Measurements from ENCODE around the gene NAXD. TPM values are rescaled to one million over a fixed set of nuclear protein-coding genes. Genes with fewer than 3 reads are reported as not detected.

The NAXD gene
- total RNA-seq, 2 donors from 2014 or later, result 36.2 to 71.6 TPM

- no peak for DNase-seq (ENCODE audit: low spot score)
- no peaks in the 10 kb centered on the region for H3K9me3 ChIP-seq
- no peaks in the 10 kb centered on the region for H3K36me3 ChIP-seq
- H3K27me3 ChIP-seq (replicated peaks; ENCODE audit: insufficient read depth), result no peaks in the 10 kb centered on the region
- no peak overlapping the region for H3K27ac ChIP-seq
- WGBS, result 78% methylated on average over 7 of the region's 7 CpGs
- no peaks in the 10 kb centered on the region for H3K4me1 ChIP-seq (replicated peaks)
- TF ChIP-seq POLR2A (IDR thresholded peaks at IDR 0.05) (no peak), CTCF (IDR thresholded peaks at IDR 0.05) (no peak), POLR2AphosphoS5 (IDR thresholded peaks at IDR 0.05) (no peak)
- no peak overlapping the region for H3K4me3 ChIP-seq
- intact Hi-C loops (cut with DNase I), result no loop called here
Observed at GRCh38 chr13:110576070-110576394, 39.3 kb upstream of the NAXD start.

- no peak overlapping the region for H3K4me3 ChIP-seq
- DNase-seq (ENCODE audit: low spot score), result no peak
- H3K9me3 ChIP-seq, result no peaks in the 10 kb centered on the region
- H3K36me3 ChIP-seq, result no peaks in the 10 kb centered on the region
- intact Hi-C loops (cut with DNase I), result no loop called here
- no peak overlapping the region for H3K27ac ChIP-seq
- 77% methylated on average over 11 of the region's 11 CpGs for WGBS
- no peak for TF ChIP-seq CTCF (IDR thresholded peaks at IDR 0.05)
- no peak for TF ChIP-seq POLR2A (IDR thresholded peaks at IDR 0.05)
- TF ChIP-seq POLR2AphosphoS5 (IDR thresholded peaks at IDR 0.05), result no peak
- H3K4me1 ChIP-seq (replicated peaks), result no peaks in the 10 kb centered on the region
- no peaks in the 10 kb centered on the region for H3K27me3 ChIP-seq (replicated peaks; ENCODE audit: insufficient read depth)
Observed at GRCh38 chr13:110576736-110577476, 38.4 kb upstream of the NAXD start.

- intact Hi-C loops (cut with DNase I), result no loop called here
- no peak for TF ChIP-seq CTCF (IDR thresholded peaks at IDR 0.05)
- TF ChIP-seq POLR2A (IDR thresholded peaks at IDR 0.05), result no peak
- no peak for TF ChIP-seq POLR2AphosphoS5 (IDR thresholded peaks at IDR 0.05)
Observed at GRCh38 chr13:110578363-110578762, 37.0 kb upstream of the NAXD start.

GRCh38 chr13:110580800-110581199 lies 34.5 kb upstream of the NAXD start:
- intact Hi-C loops (cut with DNase I), result no loop called here
- Histone ChIP-seq H3K4me1 (replicated peaks) (no peaks in the 10 kb centered on the region), H3K36me3 (no peaks in the 10 kb centered on the region), H3K4me3 (no peak overlapping the region), H3K27me3 (replicated peaks; ENCODE audit: insufficient read depth) (no peaks in the 10 kb centered on the region), H3K27ac (no peak overlapping the region), H3K9me3 (no peaks in the 10 kb centered on the region)
- TF ChIP-seq POLR2A (IDR thresholded peaks at IDR 0.05), result no peak
- no peak for TF ChIP-seq POLR2AphosphoS5 (IDR thresholded peaks at IDR 0.05)
- TF ChIP-seq CTCF (IDR thresholded peaks at IDR 0.05), result no peak
- 63% methylated on average over 2 of the region's 2 CpGs for WGBS
- no peak for DNase-seq (ENCODE audit: low spot score)

More at GRCh38 chr13:110578363-110578762, 37.0 kb upstream of the NAXD start:
- no peaks in the 10 kb centered on the region for H3K9me3 ChIP-seq
- no peaks in the 10 kb centered on the region for H3K27me3 ChIP-seq (replicated peaks; ENCODE audit: insufficient read depth)
- H3K4me1 ChIP-seq (replicated peaks), result no peaks in the 10 kb centered on the region
- 73% methylated on average over 10 of the region's 10 CpGs for WGBS
- DNase-seq (ENCODE audit: low spot score), result no peak
- no peak overlapping the region for H3K27ac ChIP-seq
- no peak overlapping the region for H3K4me3 ChIP-seq
- H3K36me3 ChIP-seq, result no peaks in the 10 kb centered on the region

- H3K27me3 ChIP-seq (replicated peaks; ENCODE audit: insufficient read depth), result no peaks in the 10 kb centered on the region
- no peak overlapping the region for H3K27ac ChIP-seq
- no peaks in the 10 kb centered on the region for H3K4me1 ChIP-seq (replicated peaks)
- 91% methylated on average over 14 of the region's 14 CpGs for WGBS
- DNase-seq (ENCODE audit: low spot score), result no peak
- intact Hi-C loops (cut with DNase I), result no loop called here
- TF ChIP-seq POLR2A (IDR thresholded peaks at IDR 0.05), result no peak
- no peak for TF ChIP-seq CTCF (IDR thresholded peaks at IDR 0.05)
- TF ChIP-seq POLR2AphosphoS5 (IDR thresholded peaks at IDR 0.05), result no peak
- H3K9me3 ChIP-seq, result no peaks in the 10 kb centered on the region
- no peak overlapping the region for H3K4me3 ChIP-seq
- no peaks in the 10 kb centered on the region for H3K36me3 ChIP-seq
Observed at GRCh38 chr13:110581506-110582185, 33.7 kb upstream of the NAXD start.
